OCI-LY1 (cell line): ENCODE measurements around the gene DHRS7B.

Experiments used
- CTCF ChIP-seq: fragments of 200-600 bp; sonication (generic), shearing (Covaris generic); IDR thresholded peaks from 2 replicates; pipeline ENCODE4 v1.5.1; 2017; ENCODE audit warnings: mild to moderate bottlenecking, antibody characterized with exemption, low read length, moderate library complexity, mixed read lengths
- EZH2 ChIP-seq: fragments of 200-600 bp; sonication (generic), shearing (Covaris generic); IDR thresholded peaks from 2 replicates; pipeline ENCODE4 v1.8.0; 2017; ENCODE audit warnings: borderline replicate concordance, mixed run types, mild to moderate bottlenecking, antibody characterized with exemption, low read length, moderate library complexity, mixed read lengths

- TF ChIP-seq CTCF = no peak
- no peak for TF ChIP-seq EZH2
Measured at GRCh38 chr17:21079196-21079595, 47.6 kb upstream of the DHRS7B start.
